ENCODE data around the gene BMPR1B.
A peak's percentile ranks its signal among the peaks of the same experiment; 100 is the strongest.

Gene BMPR1B

DNA sequence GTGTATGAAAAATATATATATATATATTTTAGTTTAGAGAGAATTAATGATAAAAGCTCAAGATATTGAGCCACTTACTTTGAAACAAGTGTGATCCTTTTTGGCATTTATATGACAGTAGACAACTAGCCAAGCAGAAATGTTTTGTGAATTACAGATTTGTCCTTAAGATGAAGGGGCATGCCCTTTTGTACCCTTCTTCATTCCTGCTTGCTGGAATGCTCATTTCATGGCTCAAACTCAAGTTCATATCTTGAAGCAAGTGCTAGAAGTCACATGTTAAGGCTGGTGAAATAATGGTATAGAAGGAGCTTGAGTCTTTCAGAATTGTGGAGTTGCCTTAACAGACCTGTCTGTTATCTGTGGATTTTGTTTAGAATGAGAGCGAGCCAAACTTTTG lies 203.0 kb downstream of the BMPR1B start:
- DNase-seq (ENCODE audit: low read depth) = no peak

- no peak for DNase-seq (ENCODE audit: low read depth)
Measured at GRCh38 chr4:94961420-94961819, 203.7 kb downstream of the BMPR1B start.

DNA sequence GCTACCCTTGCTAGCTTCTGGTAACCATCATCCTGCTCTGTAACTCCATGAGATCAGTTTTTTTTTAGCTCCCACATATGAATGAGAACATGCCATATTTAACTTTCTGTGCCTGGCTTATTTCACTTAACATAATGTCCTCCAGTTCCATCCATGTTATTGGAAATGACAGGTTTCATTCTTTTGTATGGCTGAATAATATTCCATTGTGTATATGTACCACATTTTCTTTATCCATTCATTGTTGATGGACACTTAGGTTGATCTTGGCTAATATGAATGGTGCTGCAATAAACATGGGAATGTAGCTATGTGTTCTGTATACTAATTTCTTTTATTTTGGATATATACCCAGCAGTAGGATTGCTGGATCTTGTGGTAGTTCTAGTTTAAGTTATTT lies 204.7 kb downstream of the BMPR1B start:
- no peak for DNase-seq (ENCODE audit: low read depth)

DNA sequence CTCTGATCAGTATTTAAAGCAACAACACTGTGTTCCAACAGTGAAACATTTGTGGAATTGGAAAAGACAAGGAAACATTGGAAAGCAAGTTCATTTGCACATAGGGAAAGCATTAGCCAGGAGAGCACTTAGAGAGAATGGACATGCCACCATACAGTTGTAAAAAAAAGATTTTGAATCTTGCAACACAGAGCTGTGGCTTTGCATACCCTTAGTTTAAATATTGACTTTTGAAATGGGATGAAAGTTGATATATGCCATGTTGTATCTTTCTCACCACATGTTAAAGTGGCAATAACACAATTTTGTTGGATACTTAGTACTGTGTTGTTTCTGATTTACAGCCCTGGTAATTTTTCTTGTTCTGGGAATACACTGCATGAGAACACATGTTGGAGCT lies 208.1 kb downstream of the BMPR1B start:
- DNase-seq (ENCODE audit: low read depth) = no peak

GRCh38 chr4:94968493-94968892 lies 210.7 kb downstream of the BMPR1B start:
- no peak for DNase-seq (ENCODE audit: low read depth)

- no peak for DNase-seq (ENCODE audit: low read depth)
Measured at GRCh38 chr4:94970650-94971049, 212.9 kb downstream of the BMPR1B start.

- no peak for DNase-seq (ENCODE audit: low read depth)
Measured at GRCh38 chr4:94974773-94975172, 217.0 kb downstream of the BMPR1B start.

- DNase-seq (ENCODE audit: low read depth) = no peak
Measured at GRCh38 chr4:94976371-94977011, 218.7 kb downstream of the BMPR1B start.

DNA sequence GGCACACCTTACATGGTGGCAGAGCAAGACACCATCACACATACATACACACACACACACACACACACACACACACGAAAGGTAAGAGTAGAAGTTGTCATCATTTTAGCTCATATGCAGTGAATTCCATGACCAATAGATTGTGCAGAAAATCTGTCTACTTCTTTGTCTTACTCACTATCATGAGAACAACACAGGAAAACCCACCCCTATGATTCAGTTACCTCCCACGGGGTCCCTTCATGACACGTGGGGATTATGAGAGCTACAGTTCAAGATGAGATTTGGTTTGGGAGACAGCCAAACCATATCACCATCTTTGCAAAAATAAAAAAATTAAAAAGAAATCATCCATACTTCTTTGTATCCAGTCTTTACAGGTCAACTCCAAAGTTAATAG lies 221.1 kb downstream of the BMPR1B start:
- DNase-seq (ENCODE audit: low read depth) = peak; percentile 3

DNA sequence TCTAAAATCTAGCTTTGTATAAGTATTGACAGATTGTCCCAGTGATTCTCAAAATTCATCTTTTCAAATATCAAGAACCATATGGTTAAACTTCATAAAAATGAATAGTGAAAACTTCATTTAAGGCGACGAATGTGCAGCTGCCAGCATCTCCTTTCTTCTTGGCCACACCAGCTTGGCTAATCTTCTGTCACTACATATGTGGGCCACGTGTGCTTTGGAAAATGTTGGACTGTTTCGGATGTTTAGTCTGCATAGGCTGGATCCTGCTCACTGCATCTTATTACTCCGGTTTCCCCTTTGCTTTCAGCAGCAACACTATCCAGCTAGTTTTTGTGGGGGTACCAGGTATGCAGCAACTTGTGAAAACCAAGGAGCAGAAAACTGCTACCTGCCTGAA lies 221.9 kb downstream of the BMPR1B start:
- no peak for DNase-seq (ENCODE audit: low read depth)

- no peak for DNase-seq (ENCODE audit: low read depth)
Measured at GRCh38 chr4:94995684-94996394, 238.1 kb downstream of the BMPR1B start.

- DNase-seq (ENCODE audit: low read depth) = no peak
Measured at GRCh38 chr4:95000076-95000648, 242.4 kb downstream of the BMPR1B start.

DNA sequence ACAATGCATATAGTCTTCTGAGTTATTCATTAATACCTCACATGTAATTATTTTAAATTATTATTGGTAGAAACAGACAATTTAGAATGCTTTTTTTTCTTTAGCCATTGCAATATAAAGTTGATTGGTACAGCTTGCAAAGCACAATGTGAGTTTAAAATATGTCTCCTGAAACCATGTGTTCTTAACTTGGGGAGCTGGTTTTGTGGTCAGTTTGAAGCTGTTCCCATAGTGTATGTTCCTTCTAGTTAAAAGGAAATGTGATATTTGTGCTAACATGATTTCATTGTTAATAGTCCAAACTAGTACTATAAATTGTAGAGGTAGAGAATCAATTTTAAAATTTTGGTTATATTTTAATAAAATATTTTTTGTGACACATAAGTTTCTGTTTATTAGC lies 247.2 kb downstream of the BMPR1B start:
- no peak for DNase-seq (ENCODE audit: low read depth)

DNA sequence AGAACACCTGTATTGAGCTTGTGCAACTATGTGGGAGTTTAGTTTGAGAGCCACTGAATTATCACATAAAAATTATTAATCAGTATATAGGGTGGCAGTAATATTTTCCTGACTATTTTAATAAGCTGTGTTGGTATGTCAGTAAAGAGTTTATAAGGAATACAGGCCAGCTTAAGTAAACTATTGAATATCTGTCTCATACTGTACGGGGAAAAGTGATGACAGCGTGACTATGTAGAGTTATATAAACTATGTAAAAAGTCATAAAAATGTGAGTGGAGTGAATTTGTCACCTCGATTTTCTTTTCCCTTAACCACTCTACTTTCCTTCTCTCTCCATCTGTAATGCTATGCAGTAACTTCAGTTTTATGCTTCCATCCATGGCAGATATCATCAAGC lies 250.2 kb downstream of the BMPR1B start:
- DNase-seq (ENCODE audit: low read depth) = no peak

DNA sequence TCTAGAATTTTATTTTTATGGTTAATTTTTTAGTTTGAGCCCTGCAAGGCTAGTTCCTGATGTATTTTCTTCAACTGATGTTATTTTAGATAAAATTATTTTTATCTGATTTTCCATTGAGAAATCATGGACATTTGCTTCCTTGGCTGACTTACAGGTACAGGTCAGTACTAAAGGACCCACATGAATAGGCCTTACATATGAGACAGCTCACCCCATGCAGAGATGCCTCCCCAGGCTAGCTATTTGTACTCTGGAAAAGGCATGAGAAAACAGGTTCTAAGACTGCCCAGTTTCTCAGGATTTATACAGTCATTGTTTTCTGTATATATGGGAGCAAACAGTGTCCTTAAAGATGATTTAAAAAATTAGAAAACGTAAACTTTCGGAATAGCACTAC lies 255.5 kb downstream of the BMPR1B start:
- no peak for DNase-seq (ENCODE audit: low read depth)

DNA sequence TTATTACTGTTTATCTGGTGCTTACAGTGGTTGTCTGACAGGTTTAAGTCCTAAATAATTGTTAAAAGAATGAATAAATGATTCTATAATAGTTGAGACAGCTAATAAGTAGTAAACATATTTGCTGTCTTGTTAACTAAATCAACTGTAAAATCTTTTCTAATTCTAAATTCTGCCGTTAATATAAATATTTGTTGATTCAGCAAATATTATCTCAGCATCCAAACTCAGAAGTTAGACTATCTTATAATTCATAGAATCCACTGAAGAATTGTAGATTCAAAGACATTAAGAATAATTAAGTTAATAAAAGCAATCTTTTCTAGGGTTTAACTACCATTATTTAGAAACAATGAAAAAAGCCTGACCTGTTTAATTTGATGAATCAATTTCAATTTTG lies 256.3 kb downstream of the BMPR1B start:
- no peak for DNase-seq (ENCODE audit: low read depth)

GRCh38 chr4:95017305-95018064 lies 259.7 kb downstream of the BMPR1B start:
- no peak for DNase-seq (ENCODE audit: low read depth)

DNA sequence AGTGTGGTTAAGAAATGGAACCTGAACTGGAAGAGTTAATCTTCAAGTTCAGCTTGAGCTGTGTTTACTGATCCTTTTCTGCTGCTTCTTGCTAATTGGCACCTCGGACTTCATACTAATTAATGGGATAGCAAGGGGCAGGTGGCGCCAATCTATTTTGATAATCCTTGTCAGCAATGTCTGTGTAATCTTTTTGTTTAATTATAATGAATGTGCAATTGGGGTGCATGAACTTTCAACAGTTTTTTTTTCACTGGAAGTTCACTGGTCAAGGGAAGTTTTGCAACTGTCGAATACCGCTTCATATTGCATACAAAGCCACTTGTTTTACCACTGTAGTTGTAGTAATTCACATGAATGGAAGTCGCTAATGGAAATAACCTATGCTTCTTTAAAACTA lies 261.0 kb downstream of the BMPR1B start:
- no peak for DNase-seq (ENCODE audit: low read depth)

- no peak for DNase-seq (ENCODE audit: low read depth)
Measured at GRCh38 chr4:95020521-95020920, 262.8 kb downstream of the BMPR1B start.

- DNase-seq (ENCODE audit: low read depth) = no peak
Measured at GRCh38 chr4:95021099-95021498, 263.3 kb downstream of the BMPR1B start.

DNA sequence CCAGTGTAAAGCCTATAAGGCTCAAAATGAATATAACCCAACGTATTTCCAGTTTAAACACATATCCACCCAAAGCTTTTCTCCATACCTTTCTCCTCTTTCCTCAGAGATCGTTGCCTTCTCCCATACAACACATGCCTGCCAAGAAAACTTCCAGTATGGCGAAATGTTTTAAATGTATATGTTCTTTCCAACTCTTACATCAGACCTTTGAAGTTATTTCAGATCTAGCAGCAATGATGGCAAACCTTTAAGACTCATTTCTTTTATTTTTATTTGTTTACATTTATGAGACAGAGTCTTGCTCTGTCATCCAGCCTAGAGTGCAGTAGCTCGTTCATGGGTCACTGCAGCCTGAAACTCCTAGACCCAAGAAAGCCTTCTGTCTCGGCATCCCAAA lies 265.4 kb downstream of the BMPR1B start:
- DNase-seq (ENCODE audit: low read depth) = no peak

- no peak for DNase-seq (ENCODE audit: low read depth)
Measured at GRCh38 chr4:95027905-95028618, 270.3 kb downstream of the BMPR1B start.

Data from activated T-cell treated with anti-CD3 and anti-CD28 coated beads for 48 hours (primary cell).